Keratinocyte (primary cell): ENCODE data around the gene TMEM176B. TPM values are rescaled to one million over a fixed set of nuclear protein-coding genes. Genes with fewer than 3 reads are reported as not detected.

Experiments
- DNase-seq: peaks from one replicate; pipeline ENCODE4 v3.0.0-alpha.2; 2011; ENCODE audit warnings: low read depth, missing footprints, low spot score
- FAIRE-seq: peaks from 2 replicates; lab custom pipeline; 2011; peaks lifted over from hg19 to GRCh38; lab: Jason Lieb, UNC
- H2AFZ ChIP-seq: 2 replicates; pipeline ENCODE4 v1.6.0; 2012; ENCODE audit warnings: low read length, control low read depth, inconsistent platforms; ENCODE audit not compliant: control insufficient read depth
- H3K27ac ChIP-seq: 2 replicates; pipeline ENCODE4 v1.5.1; 2011; ENCODE audit warnings: low read length; ENCODE audit not compliant: control insufficient read depth, insufficient read depth
- H3K27me3 ChIP-seq: 3 replicates; pipeline ENCODE4 v1.6.0; 2011; ENCODE audit warnings: low read length; ENCODE audit not compliant: control insufficient read depth, insufficient read depth; ENCODE audit errors: extremely low read depth
- H3K36me3 ChIP-seq, 2 experiments: 2 replicates in 1 of 2; 3 replicates in 1 of 2; pipeline ENCODE4 v1.5.1; 2011; ENCODE audit warnings: low read length in 2 of 2, mild to moderate bottlenecking in 1 of 2; ENCODE audit not compliant: control insufficient read depth in 2 of 2, insufficient read depth in 2 of 2; ENCODE audit errors: extremely low read depth in 1 of 2
- H3K4me1 ChIP-seq: 3 replicates; pipeline ENCODE4 v1.5.1; 2011; ENCODE audit warnings: low read length; ENCODE audit not compliant: control insufficient read depth, insufficient read depth; ENCODE audit errors: extremely low read depth
- H3K4me2 ChIP-seq: 3 replicates; pipeline ENCODE4 v1.6.0; 2011; ENCODE audit warnings: low read depth, low read length; ENCODE audit not compliant: control insufficient read depth, insufficient read depth; ENCODE audit errors: extremely low read depth
- H3K4me3 ChIP-seq, 3 experiments: fragments of 200-600 bp in 1 of 3; sonication (generic) in 1 of 3; 2 replicates in 2 of 3; 3 replicates in 1 of 3; pipeline ENCODE4 v1.5.1; 2011 to 2016; ENCODE audit warnings: low read length in 3 of 3, mild to moderate bottlenecking in 3 of 3, control low read depth in 2 of 3, inconsistent platforms in 1 of 3, low read depth in 1 of 3, mixed read lengths in 1 of 3, mixed run types in 1 of 3, moderate library complexity in 1 of 3; ENCODE audit not compliant: control insufficient read depth in 2 of 3, insufficient read depth in 2 of 3; ENCODE audit errors: extremely low read depth in 1 of 3
- H3K79me2 ChIP-seq: 2 replicates; pipeline ENCODE4 v1.6.0; 2012; ENCODE audit warnings: low read length; ENCODE audit not compliant: control insufficient read depth, insufficient read depth
- H3K9ac ChIP-seq: 3 replicates; pipeline ENCODE4 v1.6.0; 2011; ENCODE audit warnings: low read length; ENCODE audit not compliant: control insufficient read depth, insufficient read depth; ENCODE audit errors: extremely low read depth
- H3K9me1 ChIP-seq: 3 replicates; pipeline ENCODE4 v1.6.0; 2011; ENCODE audit warnings: low read length; ENCODE audit not compliant: control insufficient read depth, insufficient read depth; ENCODE audit errors: extremely low read depth
- H3K9me3 ChIP-seq: 2 replicates; pipeline ENCODE4 v1.5.1; 2012; ENCODE audit warnings: low read depth, low read length; ENCODE audit not compliant: control insufficient read depth
- H4K20me1 ChIP-seq: 3 replicates; pipeline ENCODE4 v1.6.0; 2011; ENCODE audit warnings: low read length; ENCODE audit not compliant: control insufficient read depth, insufficient read depth; ENCODE audit errors: extremely low read depth
- EZH2 ChIP-seq: IDR thresholded peaks from one replicate; pipeline ENCODE4 v1.6.1; 2012; ENCODE audit warnings: inconsistent platforms, mild to moderate bottlenecking, low read length, moderate library complexity
- dilution Hi-C: fragments of 300-500 bp; cut with MboI; formaldehyde crosslinking; loops from one replicate; pipeline ENCODE4 v1.7.0; 2020; ENCODE audit warnings: low sequenced_read_pairs; ENCODE audit not compliant: extremely low pct_ligation_motif_present
- polyA plus RNA-seq, 5 experiments: library from polyadenylated mRNA; depleted of rRNA in 3 of 5; stranded (reverse) in 3 of 5; stranded (forward) in 1 of 5; unstranded in 1 of 5; fragments of >200 nt; gene quantifications; 1 replicate in 1 of 5; 2 replicates in 3 of 5; 3 replicates in 1 of 5; pipeline versions ENCODE4 v1.2.1 to v1.2.3, GENCODE V29; 2011 to 2012; ENCODE audit warnings: missing spikeins in 2 of 5, low read depth in 1 of 5, low replicate concordance in 1 of 5
- TF ChIP-seq, protein P1 (sequence below), 3 experiments: IDR thresholded peaks in 1 of 3; conservative IDR thresholded peaks in 1 of 3; optimal IDR thresholded peaks in 1 of 3; 2 replicates in 2 of 3; 3 replicates in 1 of 3; pipeline versions ENCODE3 to v1.5.1; 2011; ENCODE audit warnings: low read length in 3 of 3, mild to moderate bottlenecking in 3 of 3, moderate library complexity in 2 of 3, control low read depth in 1 of 3, inconsistent platforms in 1 of 3; ENCODE audit not compliant: insufficient read depth in 2 of 3; ENCODE audit errors: extremely low read depth in 1 of 3

Gene TMEM176B
- polyA plus RNA-seq, 1 donor (not counting 4 experiments of a cell fraction or from before 2014, with no cell fraction given): not detected

GRCh38 chr7:150820578-150821198 is 20.5 kb upstream of the TMEM176B start:
- DNase-seq: no peak
- no peak overlapping the region for H2AFZ ChIP-seq
- peaks cover 4% of the 10 kb centered on the region for H3K27me3 ChIP-seq

GRCh38 chr7:150820148-150820547 is 20.0 kb upstream of the TMEM176B start:
- no peak for DNase-seq
- Histone ChIP-seq H3K9ac (no peak overlapping the region), H3K4me3 (no peak overlapping the region), H2AFZ (no peak overlapping the region), H3K4me2 (no peak overlapping the region), H4K20me1 (no peaks in the 10 kb centered on the region), H3K9me3 (no peaks in the 10 kb centered on the region), H3K4me1 (no peaks in the 10 kb centered on the region), H3K36me3 (no peaks in the 10 kb centered on the region), H3K27ac (no peak overlapping the region), H3K79me2 (no peaks in the 10 kb centered on the region), H3K9me1 (no peaks in the 10 kb centered on the region), H3K27me3 (peaks cover 4% of the 10 kb centered on the region)
- no peak for FAIRE-seq
- no peak for TF ChIP-seq EZH2
- TF ChIP-seq, protein P1, sequence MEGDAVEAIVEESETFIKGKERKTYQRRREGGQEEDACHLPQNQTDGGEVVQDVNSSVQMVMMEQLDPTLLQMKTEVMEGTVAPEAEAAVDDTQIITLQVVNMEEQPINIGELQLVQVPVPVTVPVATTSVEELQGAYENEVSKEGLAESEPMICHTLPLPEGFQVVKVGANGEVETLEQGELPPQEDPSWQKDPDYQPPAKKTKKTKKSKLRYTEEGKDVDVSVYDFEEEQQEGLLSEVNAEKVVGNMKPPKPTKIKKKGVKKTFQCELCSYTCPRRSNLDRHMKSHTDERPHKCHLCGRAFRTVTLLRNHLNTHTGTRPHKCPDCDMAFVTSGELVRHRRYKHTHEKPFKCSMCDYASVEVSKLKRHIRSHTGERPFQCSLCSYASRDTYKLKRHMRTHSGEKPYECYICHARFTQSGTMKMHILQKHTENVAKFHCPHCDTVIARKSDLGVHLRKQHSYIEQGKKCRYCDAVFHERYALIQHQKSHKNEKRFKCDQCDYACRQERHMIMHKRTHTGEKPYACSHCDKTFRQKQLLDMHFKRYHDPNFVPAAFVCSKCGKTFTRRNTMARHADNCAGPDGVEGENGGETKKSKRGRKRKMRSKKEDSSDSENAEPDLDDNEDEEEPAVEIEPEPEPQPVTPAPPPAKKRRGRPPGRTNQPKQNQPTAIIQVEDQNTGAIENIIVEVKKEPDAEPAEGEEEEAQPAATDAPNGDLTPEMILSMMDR (optimal IDR thresholded peaks at IDR 0.05 in 1 of 3, IDR thresholded peaks at IDR 0.05 in 1 of 3, conservative IDR thresholded peaks at IDR 0.05 in 1 of 3; ENCODE audit: extremely low read depth in 1 of 3, insufficient read depth in 2 of 3, low read length in 3 of 3): no peak
- dilution Hi-C loops: no loop called here

More at GRCh38 chr7:150820578-150821198, 20.5 kb upstream of the TMEM176B start:
- no peaks in the 10 kb centered on the region for H3K9me3 ChIP-seq
- no peaks in the 10 kb centered on the region for H3K36me3 ChIP-seq
- H3K9ac ChIP-seq: no peak overlapping the region
- no peak overlapping the region for H3K27ac ChIP-seq
- H4K20me1 ChIP-seq: no peaks in the 10 kb centered on the region
- no peak for TF ChIP-seq EZH2
- TF ChIP-seq, protein P1 (optimal IDR thresholded peaks at IDR 0.05 in 1 of 3, IDR thresholded peaks at IDR 0.05 in 1 of 3, conservative IDR thresholded peaks at IDR 0.05 in 1 of 3; ENCODE audit: extremely low read depth in 1 of 3, insufficient read depth in 2 of 3, low read length in 3 of 3): no peak
- no peak overlapping the region for H3K4me2 ChIP-seq
- H3K9me1 ChIP-seq: no peaks in the 10 kb centered on the region
- no peak for FAIRE-seq
- H3K79me2 ChIP-seq: no peaks in the 10 kb centered on the region
- dilution Hi-C loops: no loop called here
- H3K4me3 ChIP-seq: no peak overlapping the region
- no peaks in the 10 kb centered on the region for H3K4me1 ChIP-seq
